ENCODE data around the gene MIA2.

DNA sequence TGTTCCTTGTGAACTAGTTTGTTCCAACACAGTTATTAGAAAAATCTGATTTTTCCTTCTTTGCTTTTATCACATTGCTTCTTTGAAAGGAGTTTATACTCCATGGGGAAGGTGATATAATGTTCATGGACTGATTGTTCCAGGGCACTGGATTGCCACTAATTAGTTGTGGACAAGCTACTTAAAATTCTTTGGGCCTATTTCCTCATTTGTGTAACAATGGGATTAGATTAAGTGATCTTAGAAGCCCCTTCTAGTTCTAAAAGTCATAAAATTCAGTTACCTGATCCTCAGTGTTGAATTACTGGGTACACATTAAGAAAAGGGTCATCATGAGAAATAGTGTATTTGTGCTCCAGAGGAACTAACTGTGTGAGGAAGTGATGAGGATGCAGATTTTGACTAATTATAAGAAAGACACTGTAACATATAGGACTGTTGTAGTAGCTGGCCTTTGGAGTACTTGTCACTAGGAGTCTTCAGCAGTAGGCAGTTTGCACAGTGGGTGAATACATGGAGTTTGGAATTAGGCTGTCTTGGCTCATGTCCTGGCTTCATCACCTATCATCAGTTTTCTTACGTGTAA lies 82.2 kb downstream of the MIA2 start:
- no peak for TF ChIP-seq POLR2AphosphoS5 (IDR thresholded peaks at IDR 0.05)
- TF ChIP-seq, protein P1, sequence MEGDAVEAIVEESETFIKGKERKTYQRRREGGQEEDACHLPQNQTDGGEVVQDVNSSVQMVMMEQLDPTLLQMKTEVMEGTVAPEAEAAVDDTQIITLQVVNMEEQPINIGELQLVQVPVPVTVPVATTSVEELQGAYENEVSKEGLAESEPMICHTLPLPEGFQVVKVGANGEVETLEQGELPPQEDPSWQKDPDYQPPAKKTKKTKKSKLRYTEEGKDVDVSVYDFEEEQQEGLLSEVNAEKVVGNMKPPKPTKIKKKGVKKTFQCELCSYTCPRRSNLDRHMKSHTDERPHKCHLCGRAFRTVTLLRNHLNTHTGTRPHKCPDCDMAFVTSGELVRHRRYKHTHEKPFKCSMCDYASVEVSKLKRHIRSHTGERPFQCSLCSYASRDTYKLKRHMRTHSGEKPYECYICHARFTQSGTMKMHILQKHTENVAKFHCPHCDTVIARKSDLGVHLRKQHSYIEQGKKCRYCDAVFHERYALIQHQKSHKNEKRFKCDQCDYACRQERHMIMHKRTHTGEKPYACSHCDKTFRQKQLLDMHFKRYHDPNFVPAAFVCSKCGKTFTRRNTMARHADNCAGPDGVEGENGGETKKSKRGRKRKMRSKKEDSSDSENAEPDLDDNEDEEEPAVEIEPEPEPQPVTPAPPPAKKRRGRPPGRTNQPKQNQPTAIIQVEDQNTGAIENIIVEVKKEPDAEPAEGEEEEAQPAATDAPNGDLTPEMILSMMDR (IDR thresholded peaks at IDR 0.05), result no peak
